ENCODE results near the gene ZNF787.

DNA sequence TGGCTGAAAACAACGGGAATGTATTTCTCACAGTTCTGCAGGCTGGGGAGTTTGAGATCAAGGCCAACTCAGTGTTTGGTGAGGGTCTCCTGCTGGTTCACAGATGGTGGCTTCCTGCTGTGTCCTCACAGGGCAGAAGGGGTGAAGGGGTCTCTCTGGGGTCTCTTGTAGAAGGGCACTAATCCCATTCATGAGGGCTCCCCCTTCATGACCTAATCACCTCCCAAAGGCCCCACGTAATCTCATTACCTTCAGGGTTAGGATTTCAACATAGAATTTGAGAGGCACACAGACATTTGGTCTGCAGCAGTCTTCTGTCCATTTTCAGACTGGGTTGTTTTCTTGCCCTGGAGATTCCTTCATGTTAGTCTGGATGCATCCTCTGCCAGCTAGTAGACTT, 31.5 kb upstream of the ZNF787 start:
- TF ChIP-seq EZH2 (IDR thresholded peaks at IDR 0.05; ENCODE audit: borderline replicate concordance, low read depth, low read length, severe bottlenecking) (no peak), CTCF (IDR thresholded peaks at IDR 0.05; ENCODE audit: extremely low read depth in 1 of 2, insufficient read depth in 1 of 2, low read depth in 1 of 2, low read length in 2 of 2) (no peak), POLR2AphosphoS5 (IDR thresholded peaks at IDR 0.05; ENCODE audit: insufficient read depth, low read depth, low read length) (no peak), POLR2A (IDR thresholded peaks at IDR 0.05; ENCODE audit: low read depth, low read length) (no peak)
- TF ChIP-seq, protein P1, sequence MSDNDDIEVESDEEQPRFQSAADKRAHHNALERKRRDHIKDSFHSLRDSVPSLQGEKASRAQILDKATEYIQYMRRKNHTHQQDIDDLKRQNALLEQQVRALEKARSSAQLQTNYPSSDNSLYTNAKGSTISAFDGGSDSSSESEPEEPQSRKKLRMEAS (IDR thresholded peaks at IDR 0.05; ENCODE audit: insufficient read depth, insufficient read length): no peak

Measured in endothelial cell of umbilical vein (primary cell).